HG02623 (cell line): ENCODE results near the gene PAPOLB.

Experiments
- ATAC-seq: cut with Tn5 transposase; IDR thresholded peaks from one replicate; pipeline ENCODE4 v1.9.1; 2021; ENCODE audit warnings: moderate library complexity; ENCODE audit not compliant: unreplicated experiment

PAPOLB gene

DNA sequence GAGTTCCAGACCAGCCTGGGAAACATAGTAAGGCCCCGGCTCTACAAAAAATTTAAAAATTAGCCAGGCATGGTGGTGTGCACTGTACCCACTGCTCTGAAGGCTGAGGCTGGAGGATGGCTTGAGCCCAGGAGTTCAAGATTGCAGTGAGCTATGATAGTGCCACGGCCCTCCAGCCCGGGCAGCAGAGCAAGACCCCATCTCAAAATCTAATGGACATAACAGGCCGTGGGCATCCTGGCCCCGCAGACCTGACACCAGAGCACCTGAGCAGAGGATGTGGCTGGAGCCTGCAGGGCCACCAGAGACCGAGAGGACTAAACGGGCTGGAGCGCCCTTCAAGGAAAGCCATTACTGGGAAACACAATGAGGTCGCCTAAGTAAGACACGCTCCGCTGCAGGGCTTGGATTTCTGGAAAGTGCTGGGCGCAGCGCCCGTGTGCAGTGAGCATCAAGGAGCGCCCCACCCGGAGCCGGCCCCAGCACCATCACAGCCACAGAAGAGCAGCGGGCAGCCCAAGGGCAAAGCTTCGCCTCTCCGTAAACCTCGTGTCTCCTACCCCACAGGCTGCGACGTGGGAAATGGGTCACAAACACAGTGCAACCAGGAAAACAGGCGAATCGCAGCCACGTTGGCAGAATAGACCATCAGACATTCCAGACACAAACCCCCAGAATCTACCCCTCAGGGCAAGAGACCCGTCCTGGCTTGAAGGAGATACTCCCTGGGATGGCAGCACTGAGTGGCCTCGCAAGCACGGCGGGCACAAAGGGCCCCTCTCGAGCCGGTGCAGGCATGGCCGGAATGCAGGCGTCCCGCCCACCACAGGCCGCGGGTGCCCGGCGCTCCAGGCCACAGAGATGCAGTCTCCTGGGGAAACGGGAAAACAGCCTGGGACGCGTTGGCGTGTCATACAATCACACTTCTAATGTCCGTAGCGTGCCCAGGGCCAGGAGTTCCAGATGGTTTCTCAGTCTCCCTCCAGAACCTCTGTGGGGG is 16.8 kb upstream of the PAPOLB start:
- ATAC-seq = no peak

DNA sequence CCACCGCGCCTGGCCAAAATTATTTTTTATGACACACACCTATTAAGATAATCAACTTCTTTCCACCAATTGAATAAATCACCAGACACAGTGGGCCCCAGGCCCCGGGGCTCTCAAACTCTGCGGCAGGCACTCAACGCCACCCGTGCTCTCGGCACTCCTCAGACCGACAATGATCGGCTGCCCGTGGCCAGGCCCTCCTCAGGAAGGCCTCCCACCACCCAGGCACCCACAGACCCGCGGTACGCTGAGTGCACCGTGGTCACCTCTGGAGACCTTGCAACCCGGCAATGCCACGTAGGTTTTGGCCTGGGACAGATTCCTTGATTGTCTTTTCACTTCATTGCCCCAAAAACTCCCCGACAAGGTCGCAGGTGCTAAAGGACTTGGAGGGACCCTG is 14.8 kb upstream of the PAPOLB start:
- no peak for ATAC-seq

DNA sequence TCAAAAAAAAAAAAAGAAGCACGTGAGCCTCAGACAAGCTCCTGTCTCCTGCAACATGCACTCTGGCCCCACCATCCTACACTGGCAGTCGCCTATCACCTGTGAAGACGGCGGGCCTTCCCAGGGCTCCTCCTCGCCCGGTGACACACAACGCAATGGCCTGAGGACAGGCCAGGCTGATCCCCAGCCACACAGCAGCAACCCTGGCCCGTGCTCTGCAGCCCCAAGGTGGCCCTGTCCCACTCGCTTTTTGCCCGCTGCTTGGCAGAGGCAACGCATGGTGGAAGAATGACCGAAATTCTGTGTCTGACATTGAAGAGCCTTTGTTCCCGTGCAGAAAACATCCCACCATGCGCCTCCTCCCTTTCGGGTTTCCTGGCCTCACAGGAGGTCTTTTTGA is 13.6 kb upstream of the PAPOLB start:
- ATAC-seq = no peak

DNA sequence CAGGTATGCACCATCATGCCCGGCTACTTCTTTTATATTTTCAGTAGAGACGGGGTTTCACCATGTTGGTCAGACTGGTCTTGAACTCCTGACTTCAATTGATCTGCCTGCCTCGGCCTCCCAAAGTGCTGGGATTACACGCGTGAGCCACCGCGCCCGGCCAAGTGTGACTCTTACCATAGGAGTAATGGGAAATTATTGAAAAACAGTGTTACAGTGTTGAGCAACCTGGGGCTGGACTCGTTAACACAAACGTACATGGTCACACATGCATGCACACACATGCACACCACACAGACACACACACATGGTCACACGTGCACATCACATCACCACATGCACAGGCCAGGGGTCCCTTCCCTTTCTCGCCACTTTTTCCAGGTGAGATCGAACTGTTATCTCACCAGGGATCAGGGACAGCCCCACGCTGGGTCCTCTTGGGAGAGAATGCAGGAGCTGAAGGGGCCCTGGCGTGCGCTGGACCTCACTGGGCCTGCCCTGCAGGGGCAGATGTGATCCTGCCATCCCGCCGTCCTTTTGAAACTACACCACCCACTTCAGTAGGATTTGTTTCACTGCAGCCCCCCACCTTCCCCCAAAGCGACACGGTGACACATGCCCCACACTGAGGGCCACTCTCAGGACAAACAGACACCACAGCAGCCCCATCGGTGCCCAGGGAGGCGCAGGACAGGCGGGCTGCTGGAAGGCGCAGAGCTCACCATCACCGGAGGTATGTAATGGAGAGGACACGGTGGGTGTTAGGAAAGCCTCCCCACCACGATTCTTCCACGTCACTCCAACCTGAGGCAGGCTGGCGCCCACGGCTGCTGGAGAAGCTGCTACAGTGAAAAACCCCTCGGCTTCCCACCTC is 11.5 kb upstream of the PAPOLB start:
- no peak for ATAC-seq

DNA sequence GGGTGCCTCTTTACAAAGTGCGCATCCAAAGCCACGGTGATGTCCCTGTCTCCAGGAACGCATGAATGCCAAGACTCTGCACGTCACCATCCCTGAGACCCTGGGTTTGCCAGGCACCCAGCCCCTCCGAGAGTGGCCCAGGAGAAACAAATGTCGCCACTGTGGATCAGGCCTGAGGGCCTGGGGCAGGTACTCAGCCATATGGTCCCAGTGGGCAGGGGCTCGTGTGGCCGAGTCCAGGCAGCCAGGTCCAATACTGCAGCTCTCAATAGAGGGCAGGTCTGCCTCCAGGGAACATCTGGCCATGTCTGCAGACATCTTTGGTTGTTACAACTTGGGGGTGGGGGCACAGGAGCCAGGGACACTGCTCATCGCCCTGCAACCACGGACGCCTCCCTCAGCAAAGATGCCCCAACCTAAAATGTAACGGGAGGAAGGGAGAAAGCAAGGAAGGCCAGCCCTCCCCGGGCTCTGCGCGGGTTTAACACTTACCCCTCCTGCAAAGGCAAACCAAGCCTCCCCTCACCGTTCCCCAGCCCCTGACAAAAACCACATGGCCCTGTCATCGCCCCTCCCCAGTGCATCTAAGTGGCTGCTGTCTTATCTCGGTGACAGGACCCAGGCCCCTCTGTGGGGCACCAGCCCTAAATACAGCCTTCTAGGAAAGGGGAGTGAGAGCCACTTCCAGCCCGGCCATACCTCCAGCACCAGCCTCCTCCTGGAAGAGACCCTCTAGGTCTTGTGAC is 10.3 kb upstream of the PAPOLB start:
- no peak for ATAC-seq

DNA sequence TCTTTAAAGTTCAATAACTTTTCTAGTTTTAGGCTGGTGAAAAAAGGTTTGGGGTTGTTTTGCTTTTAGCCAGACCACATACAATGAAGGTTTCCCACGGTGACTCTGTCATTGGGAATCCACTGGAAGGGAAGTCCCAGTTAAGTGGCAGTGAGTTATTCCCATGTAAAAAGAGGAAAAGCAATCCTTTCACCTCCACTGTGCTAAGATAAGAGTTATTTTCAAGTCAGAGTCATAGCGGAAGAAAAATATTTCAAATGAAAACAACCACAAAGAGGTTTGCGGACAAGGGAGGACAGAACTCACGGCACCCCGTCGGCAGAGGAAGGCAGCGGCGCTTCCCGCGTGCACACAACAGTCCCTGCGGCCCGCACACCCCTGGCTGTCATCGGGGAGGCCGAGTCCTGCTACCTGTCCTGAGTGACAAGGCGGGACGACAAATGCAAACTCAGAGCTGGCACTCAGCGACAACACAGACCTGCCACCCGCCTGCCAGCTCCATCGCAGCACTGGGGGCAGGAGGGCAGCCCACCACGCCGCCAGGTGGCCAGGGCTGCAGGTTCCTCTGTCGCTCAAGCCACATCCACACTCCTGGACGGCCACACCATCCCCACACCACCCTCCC is 9.3 kb upstream of the PAPOLB start:
- no peak for ATAC-seq

DNA sequence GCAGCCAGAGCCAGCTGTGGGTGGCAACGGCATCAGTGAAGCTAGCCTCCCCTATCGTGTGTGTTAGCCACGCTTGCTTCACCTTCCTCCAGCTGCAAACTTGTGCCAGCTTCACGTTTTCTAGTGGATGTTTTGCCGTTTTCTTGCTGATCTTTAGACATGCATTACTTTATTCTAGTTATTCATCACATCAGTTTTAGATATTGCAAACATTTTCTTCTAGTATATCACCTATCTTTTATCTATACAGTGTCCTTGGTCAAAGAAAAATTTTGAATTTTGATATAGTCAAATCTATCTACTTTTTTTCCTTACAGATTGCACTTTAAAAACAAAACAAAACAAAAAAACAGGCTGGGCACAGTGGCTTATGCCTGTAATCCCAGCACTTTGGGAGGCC is 6.7 kb upstream of the PAPOLB start:
- ATAC-seq = no peak

DNA sequence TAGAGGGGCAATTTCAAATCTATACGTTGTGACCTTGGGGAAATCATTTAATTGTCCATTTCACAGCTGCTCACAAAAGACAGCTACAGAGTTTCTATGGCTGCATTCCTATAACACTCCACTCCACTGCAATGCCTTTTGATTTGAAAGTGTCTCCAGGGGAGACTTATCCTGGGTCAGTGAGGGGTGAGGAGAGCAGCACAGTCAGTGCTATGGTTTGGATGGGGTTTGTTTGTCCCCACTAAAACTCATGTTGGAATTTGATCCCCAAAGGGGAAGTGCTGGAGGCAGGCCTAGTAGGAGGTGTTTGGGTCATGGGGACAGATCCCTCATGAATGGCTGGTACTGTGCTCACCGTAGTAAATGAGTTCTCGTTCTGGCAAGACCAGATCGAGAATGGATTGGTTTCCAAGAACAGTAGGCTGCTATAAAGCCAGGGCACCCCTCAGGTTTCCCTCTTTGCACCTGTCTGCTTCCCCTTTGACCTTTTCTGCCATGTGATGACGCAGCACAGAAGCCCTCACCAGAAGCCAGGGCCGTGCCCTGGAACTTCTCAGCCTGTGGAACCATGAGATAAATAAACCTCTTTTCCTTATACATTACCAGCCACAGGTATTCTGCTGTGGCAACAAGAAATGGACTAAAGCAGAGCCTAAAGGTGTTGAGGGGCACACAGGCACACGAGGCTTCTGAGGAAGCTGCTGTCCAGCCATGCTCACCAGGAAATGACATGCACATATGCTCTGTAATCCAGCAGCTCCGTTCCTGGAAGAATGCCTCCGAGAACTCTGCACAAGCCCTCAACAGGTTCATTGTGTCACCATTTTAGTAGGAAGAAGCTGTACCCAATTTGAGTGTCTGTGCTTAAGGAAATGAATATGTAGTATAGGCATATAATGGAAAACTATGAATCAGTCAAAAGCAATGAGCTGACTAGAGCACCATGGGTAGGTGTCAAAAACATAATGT is 5.0 kb upstream of the PAPOLB start:
- ATAC-seq = no peak

DNA sequence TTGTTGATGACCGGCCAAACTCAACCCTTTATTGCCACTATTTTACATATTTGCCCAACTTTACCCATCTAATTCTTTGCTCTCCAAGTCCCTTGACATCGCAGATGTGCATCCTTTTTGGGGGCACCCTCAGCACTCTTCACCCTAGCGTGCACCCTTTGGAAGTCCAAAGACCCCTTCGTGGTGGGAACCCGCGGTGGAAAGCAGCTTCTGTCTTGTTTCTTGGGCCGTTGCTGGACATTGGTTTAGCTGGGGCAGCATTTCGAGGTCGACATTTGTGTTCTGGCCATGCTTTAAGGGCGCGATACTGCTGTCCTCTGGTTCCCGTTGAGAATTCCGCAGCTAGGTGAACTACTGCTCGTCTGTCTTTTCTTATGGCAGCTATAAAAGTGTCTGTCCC is 326 bp upstream of the PAPOLB start:
- ATAC-seq = no peak

DNA sequence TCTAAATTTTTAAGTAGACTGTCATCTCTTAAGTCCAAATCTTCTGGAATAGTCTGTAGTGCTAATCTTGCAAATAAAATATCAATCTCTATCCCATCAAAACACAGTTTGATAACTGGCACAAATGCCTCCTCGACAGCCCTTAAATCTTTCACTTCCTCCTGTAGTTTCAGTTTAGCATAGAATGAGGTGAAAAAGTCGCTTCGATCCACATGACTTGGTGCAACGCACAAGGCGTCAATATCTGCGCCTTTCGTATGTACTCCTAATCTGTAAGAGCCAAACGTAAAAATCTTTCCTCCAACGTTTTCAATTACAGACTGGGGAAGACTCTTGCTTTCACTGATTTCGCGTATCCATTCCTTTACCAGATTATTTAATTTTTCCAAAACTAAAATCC is 603 bp downstream of the PAPOLB start:
- no peak for ATAC-seq

DNA sequence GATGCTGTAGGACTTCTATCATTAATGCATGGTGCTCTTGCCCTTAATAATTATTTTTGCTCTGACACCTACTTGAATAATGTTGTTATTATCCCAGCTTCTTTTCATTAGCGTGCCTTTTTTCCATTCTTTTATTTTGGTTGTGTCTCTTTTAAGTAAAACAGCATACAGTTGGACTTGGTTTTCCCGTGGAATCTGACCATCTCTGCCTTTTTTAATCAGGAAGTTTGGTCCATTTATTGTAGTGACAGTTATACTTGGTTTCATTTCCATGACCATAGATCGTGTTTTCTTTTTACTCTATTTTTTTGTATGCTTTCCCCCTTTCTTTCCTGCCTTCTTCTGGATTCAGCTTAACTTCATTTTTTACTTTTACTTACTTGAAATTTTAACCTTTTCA is 4.6 kb downstream of the PAPOLB start:
- no peak for ATAC-seq

DNA sequence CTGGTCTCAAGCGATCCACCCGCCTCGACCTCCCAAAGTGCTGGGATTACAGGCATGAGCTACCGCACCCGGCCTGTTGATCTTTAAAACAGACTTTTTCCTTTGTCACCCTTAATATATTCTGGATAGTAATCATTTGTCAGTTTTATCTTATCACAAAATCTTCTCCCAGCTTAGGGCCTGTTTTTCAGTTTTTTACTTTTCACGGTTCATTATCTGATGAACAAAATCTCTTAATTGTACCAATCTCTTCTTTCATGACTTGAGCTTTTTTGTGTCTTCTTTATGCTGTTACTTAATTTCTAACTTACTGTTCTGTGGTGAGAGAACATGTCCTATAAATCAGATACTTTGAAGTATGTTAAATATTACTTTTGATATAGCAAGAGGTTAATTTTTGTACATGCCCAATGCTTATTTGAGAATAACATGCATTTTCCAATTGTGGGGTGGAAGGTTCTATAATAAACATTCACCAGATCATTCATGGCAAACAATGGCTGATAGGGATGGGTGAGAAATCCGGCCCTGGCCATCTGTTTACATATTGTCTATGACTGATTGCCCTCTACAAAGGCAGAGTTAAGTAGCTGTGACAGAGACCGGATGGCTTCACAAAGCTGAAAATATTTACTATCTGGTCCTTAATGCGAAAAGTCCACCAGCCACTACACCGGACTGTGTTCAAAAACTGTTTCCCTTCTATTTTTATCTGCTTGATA is 5.3 kb downstream of the PAPOLB start:
- no peak for ATAC-seq

DNA sequence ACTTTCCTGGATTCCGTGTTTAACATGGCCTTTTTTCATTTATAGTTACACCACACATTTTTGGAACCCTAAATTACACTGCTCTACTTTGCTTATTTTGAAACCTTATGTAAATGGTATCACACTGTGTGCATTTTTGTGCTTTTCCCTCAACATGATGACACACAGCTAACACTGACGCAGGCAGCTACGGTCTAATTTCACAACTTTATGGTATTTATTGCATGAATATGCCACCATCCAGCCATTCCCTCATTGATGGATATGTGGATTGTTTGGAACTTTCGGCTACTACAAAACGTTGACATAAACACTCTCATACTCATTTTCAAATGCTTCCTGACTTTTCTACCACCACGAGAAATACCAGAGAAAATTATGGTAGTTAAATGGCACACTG is 6.9 kb downstream of the PAPOLB start:
- ATAC-seq = no peak

DNA sequence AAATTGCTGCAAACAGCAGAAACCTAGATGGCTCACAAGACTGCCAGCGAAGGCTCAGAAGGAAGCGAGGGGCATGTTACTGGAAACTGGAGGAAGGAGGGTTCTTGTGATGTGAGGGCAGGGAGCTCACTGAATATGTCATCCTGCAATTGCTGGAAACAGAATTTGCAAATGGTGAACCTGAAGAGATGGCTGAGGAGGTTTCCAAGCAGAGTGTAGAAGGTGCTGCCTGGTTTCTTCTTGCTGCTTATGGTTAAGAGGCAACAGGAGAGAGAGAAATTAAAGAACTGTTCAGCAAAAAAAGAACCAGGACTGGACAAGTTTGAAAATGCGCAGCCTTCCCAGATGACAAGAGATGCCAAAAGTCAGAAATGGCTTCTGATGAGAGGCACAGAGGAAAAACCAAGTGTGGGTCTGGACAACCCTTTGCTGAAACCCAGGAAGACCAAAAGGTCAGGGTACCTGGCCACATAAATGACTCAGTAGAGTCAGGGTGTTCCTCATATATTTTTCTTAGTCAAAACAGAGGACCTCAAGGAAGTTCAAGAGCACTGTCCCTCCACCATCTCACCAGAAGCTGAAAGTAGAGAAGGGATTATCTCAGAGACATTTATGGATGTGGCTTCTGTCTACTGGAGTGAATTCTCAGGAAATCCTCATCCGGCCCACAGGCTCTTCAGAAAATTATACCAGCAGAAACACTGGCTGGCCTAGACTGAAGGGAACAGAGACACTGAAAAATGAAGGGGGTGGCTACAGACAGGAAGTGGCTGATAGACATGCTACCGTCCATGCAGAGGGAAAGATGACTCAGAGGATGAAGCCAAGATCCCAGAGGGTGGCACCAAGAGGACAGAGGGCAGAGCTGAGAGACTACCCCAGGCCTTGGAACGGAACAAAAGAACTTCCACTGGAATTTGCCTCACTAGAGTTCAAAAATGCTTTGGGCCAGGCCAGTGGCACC is 10.1 kb downstream of the PAPOLB start:
- no peak for ATAC-seq

DNA sequence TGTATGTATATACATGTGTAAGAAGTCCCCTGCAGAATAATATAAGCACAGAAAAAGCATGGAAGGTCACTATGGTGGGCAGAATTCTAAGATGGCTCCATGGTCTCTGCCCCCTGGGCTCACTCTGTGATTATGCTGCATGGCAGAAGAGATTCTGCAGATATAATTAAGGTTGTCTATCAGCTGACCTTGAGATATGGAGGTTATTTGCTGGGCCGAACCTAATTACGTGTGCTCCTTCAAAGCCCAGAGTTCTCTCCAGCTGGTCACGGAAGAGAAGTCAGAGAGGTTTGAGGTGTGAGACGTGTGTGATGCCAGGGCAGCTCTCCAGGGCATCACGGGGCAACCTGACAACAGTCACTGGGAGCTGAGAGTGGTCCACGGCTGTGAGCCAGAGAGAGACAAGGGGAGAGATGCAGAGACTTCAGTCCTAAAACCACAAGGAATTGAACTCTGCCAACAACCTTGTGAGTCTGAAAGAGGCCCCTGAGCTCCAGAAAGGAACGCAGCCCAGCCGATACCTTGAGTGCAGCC is 11.5 kb downstream of the PAPOLB start:
- ATAC-seq = no peak

DNA sequence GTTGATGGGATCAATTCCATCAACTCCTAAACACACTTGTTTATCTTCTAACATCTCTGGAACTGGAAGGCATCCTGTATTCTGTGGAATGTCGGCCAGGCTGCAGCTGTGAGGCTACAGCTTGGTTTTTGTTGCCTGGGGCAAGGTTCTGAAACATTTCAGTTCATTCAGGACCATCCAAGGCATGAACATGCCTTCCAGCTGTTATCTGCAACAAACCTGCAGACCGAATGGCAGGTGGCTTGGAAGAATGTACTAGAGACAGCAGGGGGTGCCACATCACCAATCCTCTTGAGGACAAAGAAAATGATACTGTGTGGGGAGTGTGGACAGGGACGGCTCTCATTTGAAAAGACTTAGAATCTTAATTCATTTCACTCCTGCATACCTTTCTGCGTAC is 12.4 kb downstream of the PAPOLB start:
- ATAC-seq = no peak

DNA sequence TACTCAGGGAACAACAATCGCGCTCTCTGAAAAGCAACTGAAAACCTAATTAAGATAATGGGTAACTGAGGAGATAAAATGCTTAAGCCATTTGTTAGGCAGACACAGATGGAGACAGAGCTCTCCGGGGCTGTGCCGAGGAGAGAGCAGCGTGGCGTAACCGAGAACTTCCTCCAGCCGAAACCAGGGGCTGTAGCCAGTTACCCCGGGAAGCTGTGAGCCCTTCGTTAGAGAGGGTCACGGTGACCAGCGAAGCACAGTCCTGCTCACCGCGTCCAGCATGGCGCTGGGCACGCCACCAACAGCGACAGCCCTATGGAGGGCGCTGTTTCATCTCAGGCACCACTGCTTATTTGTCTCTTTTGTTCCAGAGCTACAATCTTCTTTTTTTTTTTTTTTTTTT is 16.1 kb downstream of the PAPOLB start:
- ATAC-seq = no peak
